K562 (cell line): ENCODE data around the gene AHI1. TPM values are rescaled to one million over a fixed set of nuclear protein-coding genes. Genes with fewer than 3 reads are reported as not detected.

Experiments
- ATAC-seq: fragments of 200-7000 bp; cut with Tn5 transposase; 3 replicates; pipeline ENCODE4 v1.9.1; 2020; ENCODE audit warnings: moderate library complexity
- BruUV-seq: library from RNA; stranded (reverse); fragments of 400-500 nt; replicated peaks from 2 replicates; lab custom pipeline; 2021; lab: Mats Ljungman, UMichigan
- CTCF ChIA-PET: fragments of 300-600 bp; formaldehyde crosslinking; extraction: SDS; loops from one replicate; lab custom pipeline; 2021; ENCODE audit warnings: low intra/inter-chr PET ratio; lab: Yijun Ruan, JAX
- POLR2A ChIA-PET: fragments of 300-600, 350-650 bp; sonication (Branson Sonifier 250); formaldehyde crosslinking; extraction: SDS; loops from one replicate; lab custom pipeline; 2021; ENCODE audit warnings: antibody characterized with exemption, inconsistent platforms; lab: Yijun Ruan, JAX
- DNase-seq, 4 experiments: peaks; one replicate each; pipeline versions ENCODE4 v3.0.0 to v3.0.0-alpha.2; 2011 to 2018; ENCODE audit warnings: low spot score in 3 of 4, mixed read lengths in 3 of 4; ENCODE audit errors: extremely low read depth in 1 of 4
- FAIRE-seq: peaks from 2 replicates; lab custom pipeline; 2011; peaks lifted over from hg19 to GRCh38; lab: Jason Lieb, UNC
- H2AFZ ChIP-seq: 2 replicates; pipeline ENCODE4 v1.6.0; 2011; ENCODE audit warnings: low read depth, low read length, control low read depth, inconsistent platforms
- H3K27ac ChIP-seq: fragments of 200-600 bp; 3 replicates; pipeline ENCODE4 v1.8.0; 2011; ENCODE audit warnings: low read depth, mild to moderate bottlenecking, control low read depth, inconsistent platforms, low read length, moderate library complexity, mixed read lengths; ENCODE audit errors: extremely low read depth
- H3K27me3 ChIP-seq, 2 experiments: fragments of 300-600 bp in 1 of 2; 2 replicates in 1 of 2; 3 replicates in 1 of 2; pipeline versions ENCODE4 v1.6.0 to v1.8.0; 2011; ENCODE audit warnings: inconsistent platforms in 2 of 2, low read length in 2 of 2, mild to moderate bottlenecking in 1 of 2, mixed read lengths in 1 of 2, moderate library complexity in 1 of 2; ENCODE audit not compliant: control insufficient read depth in 2 of 2, insufficient read depth in 2 of 2
- H3K36me3 ChIP-seq: fragments of 300-600 bp; 3 replicates; pipeline ENCODE4 v1.8.0; 2011; ENCODE audit warnings: mild to moderate bottlenecking, low read length, inconsistent platforms; ENCODE audit not compliant: control insufficient read depth, insufficient read depth
- H3K4me1 ChIP-seq, 2 experiments: fragments of 200-600 bp in 1 of 2; replicated peaks in 1 of 2; 2 replicates in 1 of 2; 3 replicates in 1 of 2; pipeline versions ENCODE4 v1.5.1 to v1.8.0; 2011; ENCODE audit warnings: inconsistent platforms in 2 of 2, low read length in 2 of 2, mild to moderate bottlenecking in 1 of 2, mixed read lengths in 1 of 2, moderate library complexity in 1 of 2; ENCODE audit not compliant: control insufficient read depth in 2 of 2, insufficient read depth in 2 of 2
- H3K4me2 ChIP-seq: 2 replicates; pipeline ENCODE4 v1.6.1; 2011; ENCODE audit warnings: low read length, control low read depth, inconsistent platforms, mixed read lengths; ENCODE audit not compliant: insufficient read depth
- H3K4me3 ChIP-seq: fragments of 200-600 bp; sonication (generic), shearing (Covaris generic); 2 replicates; pipeline ENCODE4 v1.5.1; 2016; ENCODE audit warnings: control low read depth, inconsistent platforms
- H3K79me2 ChIP-seq: fragments of 200-600 bp; 3 replicates; pipeline ENCODE4 v1.8.0; 2011; ENCODE audit warnings: low read length, inconsistent platforms; ENCODE audit not compliant: control insufficient read depth, insufficient read depth
- H3K9ac ChIP-seq, 2 experiments: 2 replicates each; pipeline versions ENCODE4 v1.6.0 to v1.6.1; 2011; ENCODE audit warnings: low read depth in 2 of 2, low read length in 2 of 2, control low read depth in 1 of 2, inconsistent platforms in 1 of 2, mild to moderate bottlenecking in 1 of 2, mixed read lengths in 1 of 2; ENCODE audit not compliant: insufficient read depth in 1 of 2
- H3K9me1 ChIP-seq: one replicate; pipeline ENCODE4 v1.6.0; 2011; ENCODE audit warnings: inconsistent platforms, mild to moderate bottlenecking, low read length, moderate library complexity; ENCODE audit not compliant: control insufficient read depth, insufficient read depth
- H3K9me3 ChIP-seq: replicated peaks from 2 replicates; pipeline ENCODE4 v1.5.1; 2011; ENCODE audit warnings: low read depth, low read length, inconsistent platforms; ENCODE audit not compliant: control insufficient read depth, insufficient read depth
- H4K20me1 ChIP-seq: replicated peaks from 2 replicates; pipeline ENCODE4 v1.6.1; 2011; ENCODE audit warnings: low read length, inconsistent platforms, mixed read lengths; ENCODE audit not compliant: control insufficient read depth, insufficient read depth
- CBFB ChIP-seq: sonication (generic); formaldehyde crosslinking; IDR thresholded peaks from 2 replicates; pipeline ENCODE4 v1.4.0; 2020; ENCODE audit warnings: mild to moderate bottlenecking, missing genetic modification reagents
- PHB ChIP-seq: fragments of 250-450 bp; sonication (Bioruptor Pico); IDR thresholded peaks from 2 replicates; pipeline ENCODE4 v1.5.0; 2021
- POLR2H ChIP-seq: IDR thresholded peaks from 2 replicates; pipeline ENCODE4 v1.6.1; 2016; ENCODE audit warnings: missing genetic modification characterization, low read depth, mild to moderate bottlenecking, control low read depth, missing compliant biosample characterization, moderate library complexity
- TAL1 ChIP-seq: fragments of 450-650 bp; IDR thresholded peaks from 2 replicates; pipeline ENCODE4 v1.6.1; 2016; ENCODE audit warnings: mild to moderate bottlenecking
- ZNF175 ChIP-seq: fragments of 200-800 bp; sonication (Bioruptor generic); IDR thresholded peaks from 2 replicates; pipeline ENCODE4 v1.6.1; 2016; ENCODE audit warnings: low read depth, mild to moderate bottlenecking, missing genetic modification characterization, missing compliant biosample characterization
- ZNF586 ChIP-seq: fragments of 450-650 bp; formaldehyde crosslinking; conservative IDR thresholded peaks from 2 replicates; pipeline ENCODE4 v1.4.0; 2020; ENCODE audit warnings: mild to moderate bottlenecking, moderate library complexity
- WGBS: fragments of 100-300 bp; shearing (Covaris generic); methylation state at CpG from one replicate; pipeline ENCODE4 v1.1.6; 2016; ENCODE audit warnings: low coverage, mixed read lengths; ENCODE audit not compliant: insufficient coverage; ENCODE audit errors: missing lambda C conversion rate; 5-methylcytosine and 5-hydroxymethylcytosine counted together
- in situ Hi-C: fragments of 300-500 bp; cut with MboI; formaldehyde crosslinking; loops from 4 replicates; pipeline ENCODE4 v1.15.0; 2018; ENCODE audit warnings: inconsistent platforms, mixed read lengths
- intact Hi-C: fragments of 100-400 bp; cut with micrococcal nuclease; formaldehyde crosslinking; loops from 2 replicates; pipeline ENCODE4 v1.14.2; 2022
- polyA plus RNA-seq, 8 experiments: library from polyadenylated mRNA; depleted of rRNA in 4 of 8; stranded (reverse) in 5 of 8; unstranded in 3 of 8; fragments of >200 nt; fragmentation: Nextera tagmentation in 2 of 8; fragmentation: Illumina TruSeq in 1 of 8; extraction: Ambion mirVana in 2 of 8; extraction: Trizol in 1 of 8; gene quantifications; 2 replicates each; pipeline versions ENCODE4 v1.2.1 to v1.2.3, GENCODE V29; 2011 to 2014; ENCODE audit warnings: inconsistent platforms in 1 of 8, missing spikeins in 1 of 8
- total RNA-seq, 7 experiments: library from RNA; depleted of rRNA in 6 of 7; stranded (reverse); fragments of >200 nt in 6 of 7; fragmentation: Illumina TruSeq in 2 of 7; extraction: Trizol in 2 of 7; gene quantifications; 2 replicates each; pipeline versions ENCODE4 v1.2.1 to v1.2.3, GENCODE V29; 2011 to 2021; ENCODE audit warnings: low replicate concordance in 1 of 7

Gene AHI1
- total and polyA plus RNA-seq, 9 of the 15 experiments (the other 6 are each of a cell fraction or from before 2014, with no cell fraction given), result 24.7 to 54.9 (median 32.2) TPM

DNA sequence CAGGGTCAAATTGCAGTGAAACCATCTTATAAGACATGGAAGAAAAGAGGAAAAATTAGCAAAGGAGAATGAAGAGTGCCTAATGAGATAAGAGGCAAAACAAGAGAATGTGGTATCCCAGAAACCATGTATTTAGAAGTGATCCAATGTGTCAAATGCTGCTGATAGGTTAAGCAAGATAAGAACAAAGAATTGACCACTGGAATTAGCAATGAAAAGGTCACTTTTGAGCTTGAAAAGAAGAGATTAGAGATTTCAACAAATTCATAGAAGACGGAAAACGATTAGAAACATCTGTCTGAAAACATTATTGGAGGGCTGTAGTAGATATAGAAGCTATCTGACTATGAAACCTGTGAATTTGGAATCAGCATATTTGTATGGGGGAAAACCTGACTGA, 112.2 kb downstream of the AHI1 start (continued):
- TF ChIP-seq TAL1, result no peak
- TF ChIP-seq CBFB (CRISPR knock-in tag), result no peak
- TF ChIP-seq ZNF175, result no peak
- no peak for TF ChIP-seq PHB

DNA sequence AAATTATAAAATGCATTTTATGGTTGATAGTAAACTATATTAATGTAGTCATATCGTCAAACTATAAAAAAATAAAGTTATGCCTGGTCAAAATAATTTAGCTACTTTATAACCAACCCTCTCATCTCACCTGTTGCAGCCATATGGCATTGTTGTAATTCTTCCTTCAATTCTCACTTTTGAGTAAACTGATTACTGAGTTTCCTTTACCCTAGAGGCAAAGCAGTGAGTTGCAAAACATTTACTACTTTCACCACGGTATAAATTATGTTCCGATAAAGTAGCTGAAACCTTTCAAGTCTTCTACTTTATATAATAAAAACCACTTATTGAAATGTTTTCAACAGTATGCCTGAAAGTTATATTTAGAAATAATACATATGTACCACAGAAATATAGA, 113.8 kb downstream of the AHI1 start:
- WGBS, result 76% methylated on average over 3 of the region's 3 CpGs
- FAIRE-seq (no peak), ATAC-seq (no peak), DNase-seq (no peak)
- no peak overlapping the region for H3K9ac ChIP-seq
- H3K36me3 ChIP-seq, result peaks cover 2% of the 10 kb centered on the region; the same call in 1 of the 3 replicates
- TF ChIP-seq ZNF586 (CRISPR knock-in tag) (no peak), POLR2H (tag) (0 out of 2 replicates have a peak, but pooled peaks have one; percentile 21)
- H3K9me3 ChIP-seq, result no peaks in the 10 kb centered on the region
- intact Hi-C loops (no loop called here), in situ Hi-C loops (no loop called here)
- CTCF ChIA-PET, result no interaction called here
- no peak overlapping the region for H3K4me2 ChIP-seq
- H3K4me1 ChIP-seq, result peaks cover 0 to 4% of the 10 kb centered on the region in 2 experiments; a peak in 1 of 5 replicates
- H3K79me2 ChIP-seq, result no peaks in the 10 kb centered on the region
- H3K9me1 ChIP-seq, result no peaks in the 10 kb centered on the region
- H4K20me1 ChIP-seq, result no peaks in the 10 kb centered on the region
- no peaks in the 10 kb centered on the region for H3K27me3 ChIP-seq
- POLR2A ChIA-PET, result no interaction called here
- no peak overlapping the region for H3K4me3 ChIP-seq
- H2AFZ ChIP-seq, result no peak overlapping the region
- no TSS peak for BruUV-seq
- H3K27ac ChIP-seq, result no peak overlapping the region
